A549 (cell line): ENCODE results near the gene TGFBR3. TPM values are rescaled to one million over a fixed set of nuclear protein-coding genes. Genes with fewer than 3 reads are reported as not detected.
A peak's percentile ranks its signal among the peaks of the same experiment; 100 is the strongest.

Source experiments
- ATAC-seq, 2 experiments: fragments of 200-7000 bp in 1 of 2; fragments of >200 bp in 1 of 2; cut with Nextera tagmentation in 1 of 2; cut with Tn5 transposase in 1 of 2; 3 replicates each; pipeline versions ENCODE4 v1.8.0 to v1.9.1; 2018 to 2020; ENCODE audit warnings: mild to moderate bottlenecking in 1 of 2, moderate library complexity in 1 of 2
- CTCF ChIA-PET: fragments of 300-600 bp; sonication (Branson Sonifier 250); formaldehyde crosslinking; extraction: SDS; loops from one replicate; lab custom pipeline; 2021; ENCODE audit warnings: antibody characterized with exemption, inconsistent platforms; lab: Yijun Ruan, JAX
- POLR2A ChIA-PET: fragments of 350-600 bp; formaldehyde crosslinking; extraction: SDS; loops from one replicate; lab custom pipeline; 2021; ENCODE audit warnings: antibody characterized with exemption, inconsistent platforms; lab: Yijun Ruan, JAX
- DNase-seq, 2 experiments: peaks; one replicate each; pipeline versions ENCODE4 v3.0.0 to v3.0.0-alpha.2; 2011 to 2016; ENCODE audit warnings: low read depth in 1 of 2, low spot score in 1 of 2
- FAIRE-seq: peaks from 2 replicates; lab custom pipeline; 2011; peaks lifted over from hg19 to GRCh38; lab: Jason Lieb, UNC
- H3K27ac ChIP-seq, 2 experiments: fragments of >200 bp; sonication (Bioruptor Twin); formaldehyde crosslinking; 3 replicates each; pipeline ENCODE4 v1.5.1; 2016 to 2017
- H3K4me1 ChIP-seq: fragments of >200 bp; sonication (Bioruptor Twin); formaldehyde crosslinking; 3 replicates; pipeline ENCODE4 v1.6.1; 2016
- H3K4me2 ChIP-seq: fragments of >200 bp; sonication (Bioruptor Twin); formaldehyde crosslinking; 3 replicates; pipeline ENCODE4 v1.6.1; 2016
- H3K4me3 ChIP-seq: fragments of >200 bp; sonication (Bioruptor Twin); formaldehyde crosslinking; 3 replicates; pipeline ENCODE4 v1.5.1; 2016
- H3K9me3 ChIP-seq: fragments of >200 bp; sonication (Bioruptor Twin); formaldehyde crosslinking; 3 replicates; pipeline ENCODE4 v1.6.1; 2016
- BCL3 ChIP-seq: fragments of >200 bp; sonication (Bioruptor Twin); formaldehyde crosslinking; IDR thresholded peaks from 3 replicates; pipeline ENCODE4 v1.6.1; 2016
- CBX8 ChIP-seq: fragments of 200-600 bp; sonication (generic); IDR thresholded peaks from 2 replicates; pipeline ENCODE4 v1.6.1; 2016
- EHF ChIP-seq: fragments of 250-450 bp; sonication (Bioruptor Pico); IDR thresholded peaks from 2 replicates; pipeline ENCODE4 v1.5.0; 2020; ENCODE audit warnings: mild to moderate bottlenecking
- EHMT2 ChIP-seq: fragments of 200-600 bp; sonication (generic); IDR thresholded peaks from 2 replicates; pipeline ENCODE4 v1.6.1; 2016; ENCODE audit warnings: antibody characterized with exemption, low read depth, mild to moderate bottlenecking, moderate library complexity
- EP300 ChIP-seq, 2 experiments: fragments of >200 bp; sonication (Bioruptor Twin); formaldehyde crosslinking; IDR thresholded peaks; 2 replicates in 1 of 2; 3 replicates in 1 of 2; pipeline ENCODE4 v1.6.1; 2016 to 2017
- FOSB ChIP-seq: fragments of 250-450 bp; sonication (Bioruptor Pico); IDR thresholded peaks from 2 replicates; pipeline ENCODE4 v1.5.0; 2020; ENCODE audit warnings: mild to moderate bottlenecking, moderate library complexity
- FOSL2 ChIP-seq, 2 experiments: fragments of 450-650 bp in 1 of 2; fragments of >200 bp in 1 of 2; sonication (Bioruptor Twin) in 1 of 2; formaldehyde crosslinking; IDR thresholded peaks; 2 replicates each; pipeline versions ENCODE4 v1.5.0 to v1.6.1; 2016 to 2020; ENCODE audit warnings: mild to moderate bottlenecking in 1 of 2, moderate library complexity in 1 of 2
- FOXS1 ChIP-seq: fragments of 250-450 bp; sonication (Bioruptor Pico); IDR thresholded peaks from 2 replicates; pipeline ENCODE4 v1.5.0; 2020; ENCODE audit warnings: mild to moderate bottlenecking, moderate library complexity
- HDAC2 ChIP-seq: fragments of 200-600 bp; sonication (generic); IDR thresholded peaks from 2 replicates; pipeline ENCODE4 v1.6.1; 2016
- HOXB13 ChIP-seq: fragments of 250-450 bp; sonication (Bioruptor Pico); IDR thresholded peaks from 2 replicates; pipeline ENCODE4 v1.5.0; 2020; ENCODE audit warnings: low read depth, mild to moderate bottlenecking, moderate library complexity
- JUNB ChIP-seq: fragments of >200 bp; sonication (Bioruptor Twin); formaldehyde crosslinking; IDR thresholded peaks from 2 replicates; pipeline ENCODE4 v1.6.1; 2016
- KDM5A ChIP-seq: fragments of 200-600 bp; sonication (generic); IDR thresholded peaks from 2 replicates; pipeline ENCODE4 v1.6.1; 2016; ENCODE audit warnings: antibody characterized with exemption, mild to moderate bottlenecking
- MAFK ChIP-seq: fragments of 450-650 bp; IDR thresholded peaks from 2 replicates; pipeline ENCODE4 v1.6.1; 2014; ENCODE audit not compliant: partially characterized antibody
- MYC ChIP-seq: IDR thresholded peaks from 2 replicates; pipeline ENCODE4 v1.6.1; 2012; ENCODE audit warnings: mild to moderate bottlenecking, inconsistent platforms, low read length, improper control_type of control experiment, borderline replicate concordance
- NFE2L2 ChIP-seq: fragments of 150-350 bp; conservative IDR thresholded peaks from 2 replicates; pipeline ENCODE4 v1.6.1; 2014; ENCODE audit warnings: low read length
- PHF8 ChIP-seq: fragments of 200-600 bp; sonication (generic); IDR thresholded peaks from 2 replicates; pipeline ENCODE4 v1.6.1; 2016; ENCODE audit warnings: low read depth, mild to moderate bottlenecking, antibody characterized with exemption, moderate library complexity, borderline replicate concordance
- POLR2A ChIP-seq: IDR thresholded peaks from 2 replicates; pipeline ENCODE4 v1.6.1; 2012; ENCODE audit warnings: mild to moderate bottlenecking, low read length
- RAD21 ChIP-seq, 2 experiments: fragments of >200 bp in 1 of 2; sonication (Bioruptor Twin) in 1 of 2; formaldehyde crosslinking in 1 of 2; IDR thresholded peaks in 1 of 2; conservative IDR thresholded peaks in 1 of 2; 2 replicates in 1 of 2; 3 replicates in 1 of 2; pipeline ENCODE4 v1.6.1; 2012 to 2018; ENCODE audit warnings: inconsistent platforms in 1 of 2
- RCOR1 ChIP-seq: fragments of 150-350 bp; IDR thresholded peaks from 2 replicates; pipeline ENCODE4 v1.6.1; 2014; ENCODE audit warnings: antibody characterized with exemption, low read length, low read depth
- REST ChIP-seq: fragments of 200-600 bp; sonication (generic); IDR thresholded peaks from 2 replicates; pipeline ENCODE4 v1.6.1; 2016; ENCODE audit warnings: antibody characterized with exemption, mild to moderate bottlenecking, moderate library complexity
- ZC3H11A ChIP-seq: fragments of 450-650 bp; IDR thresholded peaks from 2 replicates; pipeline ENCODE4 v1.6.1; 2014; ENCODE audit warnings: antibody characterized with exemption, mild to moderate bottlenecking
- ZFP36 ChIP-seq: fragments of 450-650 bp; IDR thresholded peaks from 2 replicates; pipeline ENCODE4 v1.6.1; 2014; ENCODE audit warnings: borderline replicate concordance; ENCODE audit not compliant: partially characterized antibody
- WGBS: methylation state at CpG from one replicate; pipeline ENCODE4 v1.1.6; 2017; ENCODE audit errors: missing lambda C conversion rate; 5-methylcytosine and 5-hydroxymethylcytosine counted together
- polyA plus RNA-seq, 4 experiments: library from polyadenylated mRNA; depleted of rRNA in 3 of 4; stranded (reverse); fragments of >200 nt; fragmentation: RNase III in 1 of 4; extraction: RNeasy Plus Mini Kit Qiagen cat#74134 plus additional on column Dnase treatment in 1 of 4; gene quantifications; 2 replicates in 3 of 4; 3 replicates in 1 of 4; pipeline ENCODE4 v1.2.3, GENCODE V29; 2011 to 2017
- TF ChIP-seq, protein P1 (sequence below): fragments of 250-450 bp; sonication (Bioruptor Pico); IDR thresholded peaks from 2 replicates; pipeline ENCODE4 v1.5.0; 2020; ENCODE audit warnings: low read depth, mild to moderate bottlenecking, moderate library complexity
- TF ChIP-seq, protein P2 (sequence below): IDR thresholded peaks from 2 replicates; pipeline ENCODE4 v1.6.1; 2012; ENCODE audit warnings: low read depth, borderline replicate concordance

Gene TGFBR3
- polyA plus RNA-seq, 2 of the 4 experiments (the other 2 are of a cell fraction): 5.0 to 8.9 TPM

DNA sequence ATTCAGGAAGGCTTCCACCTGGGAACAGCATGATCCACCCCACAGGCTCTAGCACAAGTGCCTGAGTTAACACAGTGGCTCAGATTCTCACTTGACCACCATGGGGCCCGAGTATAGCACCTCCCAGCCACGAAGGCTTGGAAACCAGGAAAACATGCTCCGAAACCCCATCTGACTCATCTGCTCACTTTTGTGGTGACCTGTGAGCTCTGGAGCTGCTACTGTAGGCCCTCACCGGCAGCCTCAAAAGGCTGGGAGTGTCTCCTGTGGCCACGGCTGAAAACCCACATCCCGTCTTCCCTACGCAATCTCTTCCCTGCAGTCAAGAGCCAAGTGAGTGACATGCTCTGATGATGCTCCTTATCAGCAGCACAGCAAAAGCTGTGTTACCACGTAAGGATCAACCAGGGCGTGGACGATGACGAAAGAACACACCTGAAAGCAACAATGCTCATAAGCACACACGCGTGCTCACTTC lies 81.4 kb downstream of the TGFBR3 start (continued):
- TF ChIP-seq HOXB13 (CRISPR knock-in tag) (no peak), ZFP36 (no peak), REST (no peak), FOSB (CRISPR knock-in tag) (no peak), KDM5A (no peak)

DNA sequence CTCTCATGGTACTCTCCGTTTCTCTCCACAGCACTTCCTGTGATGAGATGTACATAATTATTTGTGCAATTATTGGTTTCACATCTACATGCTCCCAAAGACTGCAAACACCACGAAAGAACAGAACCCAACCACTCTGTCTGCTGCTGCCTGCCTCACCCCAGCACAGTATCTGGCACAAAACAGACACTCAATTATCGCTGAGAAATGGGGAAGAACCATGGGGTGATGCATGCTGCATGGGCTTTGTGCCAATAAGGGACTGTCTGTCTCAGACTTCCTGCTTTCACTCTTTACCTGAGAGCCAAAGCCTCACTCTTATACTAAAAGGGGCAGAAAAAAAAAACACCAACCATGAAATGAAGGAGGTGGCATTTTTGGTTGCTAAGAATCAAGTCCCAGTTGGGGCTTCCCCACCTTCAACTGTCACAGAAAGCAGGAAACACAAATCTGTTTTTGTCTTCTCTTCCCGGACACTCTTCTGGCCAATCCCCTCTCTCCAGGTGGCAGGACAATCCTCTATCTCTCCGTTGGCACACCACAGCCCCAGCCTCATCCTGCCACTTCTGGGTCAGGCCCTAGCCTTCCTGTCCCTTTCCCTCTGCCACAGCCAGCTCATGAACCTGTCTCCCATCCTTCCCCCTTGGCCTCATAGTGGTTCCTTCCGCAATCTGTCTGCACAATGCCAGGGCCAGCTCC lies 82.0 kb downstream of the TGFBR3 start:
- Histone ChIP-seq H3K27ac (peak overlapping the region in 1 of 2 experiments; percentile 26; a peak in 1 of 6 replicates), H3K4me1 (peaks cover 21% of the 10 kb centered on the region), H3K9me3 (no peaks in the 10 kb centered on the region), H3K4me3 (no peak overlapping the region), H3K4me2 (no peak overlapping the region)
- WGBS: 72% methylated on average over 6 of the region's 6 CpGs
- no peak for ATAC-seq
- no peak for DNase-seq
- ChIA-PET CTCF (no interaction called here), POLR2A (no interaction called here)
- TF ChIP-seq ZC3H11A (no peak), JUNB (no peak), NFE2L2 (no peak), PHF8 (no peak), EHF (CRISPR knock-in tag) (no peak), FOXS1 (no peak), MYC (no peak), RCOR1 (no peak)
- FAIRE-seq: no peak

GRCh38 chr1:91803123-91803522 lies 82.8 kb downstream of the TGFBR3 start:
- WGBS: 89% methylated on average over 8 of the region's 8 CpGs
- CTCF ChIA-PET: no interaction called here
- FAIRE-seq (no peak), DNase-seq (no peak), ATAC-seq (no peak)
- H3K4me1 ChIP-seq: peaks cover 21% of the 10 kb centered on the region
- no peak overlapping the region for H3K27ac ChIP-seq
- H3K4me3 ChIP-seq: no peak overlapping the region
- TF ChIP-seq, protein P1, sequence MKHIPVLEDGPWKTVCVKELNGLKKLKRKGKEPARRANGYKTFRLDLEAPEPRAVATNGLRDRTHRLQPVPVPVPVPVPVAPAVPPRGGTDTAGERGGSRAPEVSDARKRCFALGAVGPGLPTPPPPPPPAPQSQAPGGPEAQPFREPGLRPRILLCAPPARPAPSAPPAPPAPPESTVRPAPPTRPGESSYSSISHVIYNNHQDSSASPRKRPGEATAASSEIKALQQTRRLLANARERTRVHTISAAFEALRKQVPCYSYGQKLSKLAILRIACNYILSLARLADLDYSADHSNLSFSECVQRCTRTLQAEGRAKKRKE: no peak
- TF ChIP-seq MAFK (no peak), POLR2A (no peak), HDAC2 (no peak), NFE2L2 (no peak), EP300 (IDR thresholded peaks at IDR 0.05) (no peak)
- POLR2A ChIA-PET: no interaction called here
- H3K9me3 ChIP-seq: no peaks in the 10 kb centered on the region
- no peak overlapping the region for H3K4me2 ChIP-seq

DNA sequence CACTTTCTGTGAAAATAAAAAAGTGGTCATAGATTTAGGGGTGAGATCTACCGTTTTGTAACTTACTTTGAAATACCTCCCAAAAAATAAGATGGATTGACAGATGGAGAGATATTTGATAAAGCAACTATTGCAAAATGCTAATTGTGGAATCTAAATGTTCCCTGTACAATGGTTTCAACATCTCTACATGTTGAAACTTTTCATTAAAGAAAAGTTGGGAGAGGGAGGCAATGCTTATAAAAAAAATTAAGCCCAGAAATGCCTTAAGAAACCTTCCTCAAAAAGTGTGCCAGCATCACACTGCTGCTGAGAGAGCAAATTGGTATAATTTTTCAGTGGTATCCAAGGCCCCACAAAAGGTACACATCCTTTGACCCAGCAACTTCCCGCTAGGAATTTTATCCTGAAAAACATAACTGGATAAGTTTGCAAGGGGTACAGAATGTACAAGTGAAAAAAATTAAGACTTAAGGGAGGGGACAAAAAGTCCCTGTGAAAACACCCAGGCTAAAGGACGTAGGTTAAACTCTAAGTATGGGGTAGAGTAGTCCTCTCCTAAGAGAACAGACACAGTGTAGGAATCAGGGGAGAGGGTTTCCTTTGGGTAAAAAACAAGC lies 84.3 kb downstream of the TGFBR3 start:
- DNase-seq (no peak), FAIRE-seq (no peak), ATAC-seq (no peak)
- WGBS: 85% methylated on average over 3 of the region's 3 CpGs
- Histone ChIP-seq H3K4me1 (peaks cover 10% of the 10 kb centered on the region), H3K27ac (no peak overlapping the region), H3K4me2 (no peak overlapping the region), H3K4me3 (no peak overlapping the region), H3K9me3 (no peaks in the 10 kb centered on the region)
- ChIA-PET CTCF (interaction anchor here (0.6 kb wide), 1 partner anchor 1166 kb away, joined by 4 read pairs; no protein-coding TSS in a partner anchor), POLR2A (no interaction called here)
- TF ChIP-seq RAD21 (conservative IDR thresholded peaks at IDR 0.05 in 1 of 2, IDR thresholded peaks at IDR 0.05 in 1 of 2) (no peak), ZFP36 (no peak), RCOR1 (no peak), MAFK (no peak), BCL3 (no peak), EHMT2 (no peak), FOSL2 (IDR thresholded peaks at IDR 0.05) (no peak), FOSL2 (CRISPR knock-in tag; IDR thresholded peaks at IDR 0.05) (no peak), CBX8 (no peak), JUNB (no peak)
- TF ChIP-seq, protein P2, sequence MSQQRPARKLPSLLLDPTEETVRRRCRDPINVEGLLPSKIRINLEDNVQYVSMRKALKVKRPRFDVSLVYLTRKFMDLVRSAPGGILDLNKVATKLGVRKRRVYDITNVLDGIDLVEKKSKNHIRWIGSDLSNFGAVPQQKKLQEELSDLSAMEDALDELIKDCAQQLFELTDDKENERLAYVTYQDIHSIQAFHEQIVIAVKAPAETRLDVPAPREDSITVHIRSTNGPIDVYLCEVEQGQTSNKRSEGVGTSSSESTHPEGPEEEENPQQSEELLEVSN: no peak
